Ovary (tissue), 9 donors: ENCODE data around the gene VAV3. TPM values are rescaled to one million over a fixed set of nuclear protein-coding genes. Genes with fewer than 3 reads are reported as not detected.
"Not testable (repeated sequence)": the region's sequence is repeated elsewhere in the genome, so short reads cannot be mapped to it uniquely, and the experiment has no call there.

Experiments
- DNase-seq, 5 donors: peaks; one replicate each; pipeline ENCODE4 v3.0.0-alpha.2; 2019 to 2020
- H3K27ac ChIP-seq, 2 donors: fragments of 200-600 bp; one replicate each; pipeline versions ENCODE4 v1.5.1 to v1.8.0; 2019 to 2022
- H3K27me3 ChIP-seq: fragments of 200-600 bp; one replicate; pipeline ENCODE4 v1.8.0; 2022
- H3K36me3 ChIP-seq: fragments of 200-600 bp; sonication (generic); one replicate; pipeline ENCODE4 v1.5.1; 2019
- H3K4me1 ChIP-seq: one replicate; pipeline ENCODE4 v1.8.1; 2013; ENCODE audit warnings: mild to moderate bottlenecking, moderate library complexity; ENCODE audit not compliant: insufficient read depth
- H3K4me3 ChIP-seq: fragments of 200-600 bp; sonication (generic); one replicate; pipeline ENCODE4 v1.5.1; 2017
- H3K9me3 ChIP-seq, 2 donors: fragments of 200-600 bp in 1 of 2; sonication (generic) in 1 of 2; one replicate each; pipeline versions ENCODE4 v1.5.1 to v1.8.1; 2013 to 2019; ENCODE audit warnings: mild to moderate bottlenecking in 1 of 2, moderate library complexity in 1 of 2
- EP300 ChIP-seq: sonication (generic); formaldehyde crosslinking; IDR thresholded peaks from one replicate; pipeline ENCODE4 v1.6.1; 2017; ENCODE audit warnings: antibody characterized with exemption
- POLR2A ChIP-seq: fragments of 450-650 bp; IDR thresholded peaks from one replicate; pipeline ENCODE4 v1.6.1; 2017; ENCODE audit warnings: antibody characterized with exemption, mild to moderate bottlenecking, moderate library complexity
- WGBS, 3 donors: extraction: QIAGEN DNeasy Blood & Tissue Kit in 1 of 3; methylation state at CpG; one replicate each; pipeline versions ENCODE4 v1.1.5 to v1.1.7; 2013 to 2017; 5-methylcytosine and 5-hydroxymethylcytosine counted together
- intact Hi-C, 4 donors: fragments of 100-400 bp; cut with DNase I; formaldehyde crosslinking; loops; one replicate each; pipeline versions ENCODE4 v1.11.0 to v1.15.1; 2022 to 2023
- polyA plus RNA-seq, 2 donors: library from polyadenylated mRNA; stranded (reverse); fragments of 200-250 nt in 1 of 2; fragments of 350-450 nt in 1 of 2; fragmentation: Illumina TruSeq in 1 of 2; extraction: RNeasy Lipid Tissue Mini Kit (QIAGEN cat#74804) in 1 of 2; gene quantifications; one replicate each; pipeline ENCODE4 v1.2.3, GENCODE V29; 2013 to 2014
- total RNA-seq, 7 donors: library from RNA; depleted of rRNA in 2 of 7; stranded (reverse); fragments of >200 nt in 2 of 7; fragmentation: NEBNext Ultra II Directional in 3 of 7; extraction: Animal tissue kit (Norgen Biotek cat#: 25700) in 3 of 7; gene quantifications; one replicate each; pipeline versions ENCODE4 v1.1.0 to v1.2.4, GENCODE V29; 2016 to 2023
- TF ChIP-seq, protein P1 (sequence below), 3 donors: fragments of 450-650 bp in 2 of 3; fragments of 200-600 bp in 1 of 3; IDR thresholded peaks; one replicate each; pipeline versions ENCODE4 v1.5.1 to v1.8.0; 2016 to 2022; ENCODE audit warnings: antibody characterized with exemption in 3 of 3, mild to moderate bottlenecking in 1 of 3
- donor health status: DM: no; HTN: no; CAD: no; lungs with moderate emphysema.
- donor health status: DM: no; HTN: no; CAD: no.
- donor health status: Bipolar disorder and iron deficiency.
- donor health status: DM: yes; HTN: yes; CAD: no.
- donor health status: DM: no; HTN: no; CAD: no.
- donor health status: DM: yes; HTN: yes; CAD: no.

VAV3 gene
- total and polyA plus RNA-seq, 9 donors = 0.78 to 7.4 (median 1.5) TPM

GRCh38 chr1:107739651-107740050, 225.3 kb downstream of the VAV3 start:
- intact Hi-C loops = no loop called here
- Histone ChIP-seq H3K4me1 (no peaks in the 10 kb centered on the region), H3K27ac (no peak overlapping the region)

GRCh38 chr1:107739201-107739600, 225.8 kb downstream of the VAV3 start:
- no peaks in the 10 kb centered on the region for H3K36me3 ChIP-seq
- no peaks in the 10 kb centered on the region for H3K4me1 ChIP-seq
- H3K27me3 ChIP-seq = no peaks in the 10 kb centered on the region
- H3K4me3 ChIP-seq = no peak overlapping the region
- 50 to 76% (median 60%) methylated on average over 4 of the region's 4 CpGs for WGBS, 3 donors
- intact Hi-C loops = no loop called here
- H3K9me3 ChIP-seq = no peaks in the 10 kb centered on the region
- DNase-seq = no peak
- no peak overlapping the region for H3K27ac ChIP-seq
- TF ChIP-seq, protein P1, sequence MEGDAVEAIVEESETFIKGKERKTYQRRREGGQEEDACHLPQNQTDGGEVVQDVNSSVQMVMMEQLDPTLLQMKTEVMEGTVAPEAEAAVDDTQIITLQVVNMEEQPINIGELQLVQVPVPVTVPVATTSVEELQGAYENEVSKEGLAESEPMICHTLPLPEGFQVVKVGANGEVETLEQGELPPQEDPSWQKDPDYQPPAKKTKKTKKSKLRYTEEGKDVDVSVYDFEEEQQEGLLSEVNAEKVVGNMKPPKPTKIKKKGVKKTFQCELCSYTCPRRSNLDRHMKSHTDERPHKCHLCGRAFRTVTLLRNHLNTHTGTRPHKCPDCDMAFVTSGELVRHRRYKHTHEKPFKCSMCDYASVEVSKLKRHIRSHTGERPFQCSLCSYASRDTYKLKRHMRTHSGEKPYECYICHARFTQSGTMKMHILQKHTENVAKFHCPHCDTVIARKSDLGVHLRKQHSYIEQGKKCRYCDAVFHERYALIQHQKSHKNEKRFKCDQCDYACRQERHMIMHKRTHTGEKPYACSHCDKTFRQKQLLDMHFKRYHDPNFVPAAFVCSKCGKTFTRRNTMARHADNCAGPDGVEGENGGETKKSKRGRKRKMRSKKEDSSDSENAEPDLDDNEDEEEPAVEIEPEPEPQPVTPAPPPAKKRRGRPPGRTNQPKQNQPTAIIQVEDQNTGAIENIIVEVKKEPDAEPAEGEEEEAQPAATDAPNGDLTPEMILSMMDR (IDR thresholded peaks at IDR 0.05) = no peak

More at GRCh38 chr1:107739651-107740050, 225.3 kb downstream of the VAV3 start:
- no peaks in the 10 kb centered on the region for H3K9me3 ChIP-seq
- H3K4me3 ChIP-seq = no peak overlapping the region
- 54 to 89% (median 88%) methylated on average over 2 of the region's 2 CpGs for WGBS, 3 donors
- no peak for DNase-seq
- no peak for TF ChIP-seq EP300
- TF ChIP-seq POLR2A = no peak
- TF ChIP-seq, protein P1 (IDR thresholded peaks at IDR 0.05) = no peak
- no peaks in the 10 kb centered on the region for H3K36me3 ChIP-seq
- no peaks in the 10 kb centered on the region for H3K27me3 ChIP-seq

DNA sequence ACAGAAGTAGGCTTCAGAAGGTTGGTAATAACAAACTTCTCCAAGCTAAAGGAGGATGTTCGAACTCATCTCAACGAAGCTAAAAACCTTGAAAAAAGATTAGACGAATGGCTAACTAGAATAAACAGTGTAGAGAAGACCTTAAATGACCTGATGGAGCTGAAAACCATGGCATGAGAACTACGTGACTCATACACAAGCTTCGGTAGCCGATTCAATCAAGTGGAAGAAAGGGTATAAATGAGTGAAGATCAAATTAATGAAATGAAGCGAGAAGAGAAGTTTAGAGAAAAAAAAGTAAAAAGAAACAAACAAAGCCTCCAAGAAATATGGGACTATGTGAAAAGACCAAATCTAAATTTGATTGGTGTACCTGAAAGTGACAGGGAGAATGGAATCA, 231.6 kb downstream of the VAV3 start:
- H3K4me3 ChIP-seq, H3K27ac ChIP-seq, H3K4me1 ChIP-seq, DNase-seq, intact Hi-C loops, H3K9me3 ChIP-seq, H3K36me3 ChIP-seq, H3K27me3 ChIP-seq: not testable (repeated sequence)
- 87 to 90% (median 89%) methylated on average over 7 of the region's 7 CpGs for WGBS, 3 donors

GRCh38 chr1:107727866-107728265, 237.1 kb downstream of the VAV3 start:
- no peak for DNase-seq
- Histone ChIP-seq H3K27ac (no peak overlapping the region), H3K4me3 (no peak overlapping the region), H3K9me3 (no peaks in the 10 kb centered on the region), H3K4me1 (no peaks in the 10 kb centered on the region), H3K36me3 (no peaks in the 10 kb centered on the region), H3K27me3 (no peaks in the 10 kb centered on the region)
- 56 to 81% (median 78%) methylated on average over 2 of the region's 2 CpGs for WGBS, 3 donors
- intact Hi-C loops = no loop called here
- TF ChIP-seq EP300 = no peak
- no peak for TF ChIP-seq POLR2A
- TF ChIP-seq, protein P1 (IDR thresholded peaks at IDR 0.05) = no peak

DNA sequence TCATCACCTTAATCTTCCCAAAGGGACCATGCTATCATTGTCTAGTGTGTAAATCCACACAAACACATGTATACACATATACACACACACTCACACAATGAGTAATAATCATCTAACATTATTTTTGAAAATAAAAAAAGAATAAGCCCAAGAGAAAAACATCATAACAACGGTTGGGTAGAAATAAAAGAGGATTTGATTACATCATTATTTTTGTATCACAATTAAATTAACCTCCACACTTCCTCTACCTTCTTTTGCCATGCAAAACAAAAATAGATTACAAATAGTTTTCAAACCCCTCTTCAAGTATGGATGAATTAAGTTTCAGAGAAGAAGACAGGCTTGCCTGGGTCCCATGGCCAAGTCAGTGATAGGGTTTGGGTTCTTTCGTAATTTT, 238.1 kb downstream of the VAV3 start:
- H3K27me3 ChIP-seq = no peaks in the 10 kb centered on the region
- intact Hi-C loops = no loop called here
- H3K4me1 ChIP-seq = no peaks in the 10 kb centered on the region

More for the DNA sequence above, 238.1 kb downstream of the VAV3 start:
- TF ChIP-seq EP300 = no peak
- TF ChIP-seq, protein P1 (IDR thresholded peaks at IDR 0.05) = no peak
- TF ChIP-seq POLR2A = no peak
- DNase-seq = no peak
- 74 to 84% (median 75%) methylated on average over 2 of the region's 2 CpGs for WGBS, 3 donors
- H3K27ac ChIP-seq = no peak overlapping the region
- H3K9me3 ChIP-seq = no peaks in the 10 kb centered on the region
- no peaks in the 10 kb centered on the region for H3K36me3 ChIP-seq
- no peak overlapping the region for H3K4me3 ChIP-seq
